Loucy (cell line): ENCODE measurements around the gene EVX1.

Source experiments
- H2AFZ ChIP-seq: fragments of 200-600 bp; sonication (generic); 2 replicates; pipeline ENCODE4 v1.6.0; 2016; ENCODE audit warnings: antibody characterized with exemption, mild to moderate bottlenecking, low read length, moderate library complexity
- H3F3A ChIP-seq: fragments of 200-600 bp; 2 replicates; pipeline ENCODE4 v1.6.0; 2016; ENCODE audit warnings: antibody characterized with exemption, low read depth, mild to moderate bottlenecking
- H3K27me3 ChIP-seq: fragments of 200-600 bp; sonication (generic); 2 replicates; pipeline ENCODE4 v1.6.1; 2014; ENCODE audit warnings: low read length, mild to moderate bottlenecking; ENCODE audit not compliant: insufficient read depth, poor library complexity, severe bottlenecking
- H3K36me3 ChIP-seq: fragments of 200-600 bp; sonication (generic); 2 replicates; pipeline ENCODE4 v1.6.1; 2016; ENCODE audit warnings: low read length; ENCODE audit not compliant: insufficient read depth
- H3K4me1 ChIP-seq: fragments of 200-600 bp; sonication (generic); 2 replicates; pipeline ENCODE4 v1.5.1; 2014; ENCODE audit warnings: low read length, mild to moderate bottlenecking; ENCODE audit not compliant: insufficient read depth, poor library complexity, severe bottlenecking
- H3K4me2 ChIP-seq: fragments of 200-600 bp; sonication (generic); 2 replicates; pipeline ENCODE4 v1.6.0; 2014; ENCODE audit warnings: antibody characterized with exemption, low read length, low read depth, mild to moderate bottlenecking; ENCODE audit not compliant: poor library complexity, severe bottlenecking
- H3K4me3 ChIP-seq: fragments of 200-600 bp; sonication (generic); 2 replicates; pipeline ENCODE4 v1.5.1; 2014; ENCODE audit warnings: low read length, mild to moderate bottlenecking, mixed read lengths; ENCODE audit not compliant: poor library complexity, severe bottlenecking
- H3K79me2 ChIP-seq: fragments of 200-600 bp; sonication (generic); 2 replicates; pipeline ENCODE4 v1.6.1; 2014; ENCODE audit warnings: low read length; ENCODE audit not compliant: insufficient read depth
- H3K9ac ChIP-seq: fragments of 200-600 bp; sonication (generic); 2 replicates; pipeline ENCODE4 v1.6.0; 2014; ENCODE audit warnings: mild to moderate bottlenecking, low read depth, low read length, moderate library complexity; ENCODE audit not compliant: poor library complexity, severe bottlenecking
- H3K9me2 ChIP-seq: fragments of 200-600 bp; sonication (generic); replicated peaks from 2 replicates; pipeline ENCODE4 v1.6.1; 2016; ENCODE audit warnings: low read depth, low read length, mixed read lengths
- H3K9me3 ChIP-seq: fragments of 200-600 bp; sonication (generic); 2 replicates; pipeline ENCODE4 v1.6.1; 2014; ENCODE audit warnings: mild to moderate bottlenecking, antibody characterized with exemption, low read length, low read depth; ENCODE audit not compliant: insufficient read depth
- H4K20me1 ChIP-seq: fragments of 200-600 bp; sonication (generic); 2 replicates; pipeline ENCODE4 v1.6.0; 2014; ENCODE audit warnings: antibody characterized with exemption, low read length, mild to moderate bottlenecking; ENCODE audit not compliant: insufficient read depth, poor library complexity, severe bottlenecking
- EZH2phosphoT487 ChIP-seq: fragments of 200-600 bp; IDR thresholded peaks from 2 replicates; pipeline ENCODE4 v1.6.1; 2018; ENCODE audit warnings: antibody characterized with exemption, mild to moderate bottlenecking, moderate library complexity, borderline replicate concordance
- TF ChIP-seq, protein P1 (sequence below): fragments of 200-600 bp; sonication (generic); conservative IDR thresholded peaks from 2 replicates; pipeline ENCODE4 v1.5.1; 2014; ENCODE audit warnings: mild to moderate bottlenecking, antibody characterized with exemption, low read length

The EVX1 gene

DNA sequence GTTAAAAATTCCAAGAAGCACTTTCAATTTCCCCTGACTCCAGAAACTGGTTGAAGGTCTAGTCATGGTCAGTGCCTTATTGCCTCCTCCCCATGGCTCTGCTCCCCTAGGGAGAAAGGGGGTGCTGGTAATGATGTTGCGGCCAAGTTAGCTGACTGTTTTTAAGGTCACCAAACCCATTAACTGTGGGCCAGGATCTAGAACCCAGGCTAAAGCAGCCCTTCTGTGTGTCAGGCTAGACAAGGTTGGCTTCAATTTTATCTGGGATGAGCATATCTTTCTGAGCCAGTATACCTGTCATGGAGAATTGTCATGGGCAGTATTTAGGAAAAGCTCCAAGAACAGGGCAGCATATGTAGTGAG lies 31.5 kb upstream of the EVX1 start:
- Histone ChIP-seq H3K9ac (no peak overlapping the region), H3K4me2 (no peak overlapping the region), H3K79me2 (no peaks in the 10 kb centered on the region), H3K36me3 (no peaks in the 10 kb centered on the region), H3K9me2 (no peaks in the 10 kb centered on the region), H3K4me3 (no peak overlapping the region), H2AFZ (no peak overlapping the region), H3F3A (no peaks in the 10 kb centered on the region), H3K9me3 (no peaks in the 10 kb centered on the region), H3K4me1 (no peaks in the 10 kb centered on the region), H4K20me1 (no peaks in the 10 kb centered on the region), H3K27me3 (no peaks in the 10 kb centered on the region)
- no peak for TF ChIP-seq EZH2phosphoT487
- TF ChIP-seq, protein P1, sequence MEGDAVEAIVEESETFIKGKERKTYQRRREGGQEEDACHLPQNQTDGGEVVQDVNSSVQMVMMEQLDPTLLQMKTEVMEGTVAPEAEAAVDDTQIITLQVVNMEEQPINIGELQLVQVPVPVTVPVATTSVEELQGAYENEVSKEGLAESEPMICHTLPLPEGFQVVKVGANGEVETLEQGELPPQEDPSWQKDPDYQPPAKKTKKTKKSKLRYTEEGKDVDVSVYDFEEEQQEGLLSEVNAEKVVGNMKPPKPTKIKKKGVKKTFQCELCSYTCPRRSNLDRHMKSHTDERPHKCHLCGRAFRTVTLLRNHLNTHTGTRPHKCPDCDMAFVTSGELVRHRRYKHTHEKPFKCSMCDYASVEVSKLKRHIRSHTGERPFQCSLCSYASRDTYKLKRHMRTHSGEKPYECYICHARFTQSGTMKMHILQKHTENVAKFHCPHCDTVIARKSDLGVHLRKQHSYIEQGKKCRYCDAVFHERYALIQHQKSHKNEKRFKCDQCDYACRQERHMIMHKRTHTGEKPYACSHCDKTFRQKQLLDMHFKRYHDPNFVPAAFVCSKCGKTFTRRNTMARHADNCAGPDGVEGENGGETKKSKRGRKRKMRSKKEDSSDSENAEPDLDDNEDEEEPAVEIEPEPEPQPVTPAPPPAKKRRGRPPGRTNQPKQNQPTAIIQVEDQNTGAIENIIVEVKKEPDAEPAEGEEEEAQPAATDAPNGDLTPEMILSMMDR, result no peak

DNA sequence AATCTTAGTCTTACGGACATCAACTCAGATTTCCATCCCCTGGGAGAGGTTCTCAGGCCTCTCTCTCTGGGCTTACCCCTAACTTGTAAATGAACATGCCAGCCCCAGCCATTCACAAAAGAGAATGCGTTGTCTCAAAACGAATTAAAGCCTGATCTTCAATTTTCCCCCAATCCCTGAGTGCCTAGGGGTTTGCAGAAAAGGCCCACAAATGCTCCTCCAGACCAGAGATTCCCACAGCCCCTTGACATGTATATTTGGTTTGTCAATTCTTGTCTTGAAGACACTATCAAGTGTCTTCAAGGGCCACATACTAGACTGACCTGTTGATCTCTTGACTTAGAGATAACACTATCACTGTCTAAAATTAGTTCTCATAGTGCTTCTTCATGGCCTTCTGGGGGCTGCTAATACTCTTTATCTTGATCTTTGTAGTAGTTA lies 30.8 kb upstream of the EVX1 start:
- Histone ChIP-seq H2AFZ (no peak overlapping the region), H3K4me3 (no peak overlapping the region), H3K4me1 (no peaks in the 10 kb centered on the region), H3K9me2 (no peaks in the 10 kb centered on the region), H3F3A (no peaks in the 10 kb centered on the region), H3K27me3 (no peaks in the 10 kb centered on the region), H3K36me3 (no peaks in the 10 kb centered on the region), H3K9ac (no peak overlapping the region), H3K79me2 (no peaks in the 10 kb centered on the region), H4K20me1 (no peaks in the 10 kb centered on the region), H3K9me3 (no peaks in the 10 kb centered on the region), H3K4me2 (no peak overlapping the region)
- TF ChIP-seq EZH2phosphoT487, result no peak
- TF ChIP-seq, protein P1, result no peak

DNA sequence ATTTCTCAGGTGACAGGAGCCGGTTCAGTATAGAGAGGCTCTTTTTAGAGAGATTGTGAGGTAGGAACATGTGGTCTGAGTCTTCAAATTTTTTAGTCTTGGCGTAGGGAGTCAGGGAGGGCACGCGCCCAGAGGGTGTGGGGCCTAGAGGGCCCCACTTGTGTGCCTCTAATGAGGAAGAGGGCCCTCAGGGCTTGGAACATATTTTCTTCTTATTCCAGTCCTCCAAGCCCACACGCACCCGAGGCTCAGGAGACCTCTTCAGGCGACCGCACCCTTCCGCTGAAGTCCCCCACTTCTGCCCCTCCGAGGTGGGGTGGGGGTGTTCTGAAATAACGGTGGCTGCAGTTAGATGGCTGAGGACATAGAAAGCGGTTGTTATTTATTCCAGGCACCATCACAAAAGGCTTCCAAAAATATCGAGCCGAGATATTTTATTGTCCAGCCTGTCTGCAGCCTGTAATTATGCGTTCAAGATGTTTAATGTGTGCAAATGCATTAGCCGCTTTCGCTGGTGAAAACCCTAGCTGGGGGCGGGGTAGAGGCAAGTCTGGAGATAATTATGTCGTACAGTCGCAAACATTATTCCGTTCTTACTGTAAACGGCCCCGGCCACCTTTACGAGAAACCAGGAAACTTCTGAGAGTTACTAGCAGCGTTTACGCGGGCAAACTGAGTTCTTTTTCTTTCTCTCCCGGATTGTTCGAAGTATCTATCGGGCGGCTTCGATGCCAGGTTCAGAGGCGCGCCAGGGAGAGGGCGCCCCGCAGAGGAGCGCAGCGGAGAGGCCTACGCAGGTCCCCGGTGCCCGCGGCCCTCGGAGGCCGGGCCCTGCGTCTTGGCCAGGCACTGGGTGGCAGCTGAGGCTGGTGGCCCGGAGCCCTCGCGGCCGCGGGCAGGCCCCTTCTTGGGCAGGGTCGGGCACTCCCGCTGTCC lies 29.8 kb upstream of the EVX1 start:
- Histone ChIP-seq H3F3A (no peaks in the 10 kb centered on the region), H3K27me3 (no peaks in the 10 kb centered on the region), H3K9me3 (no peaks in the 10 kb centered on the region), H3K4me2 (no peak overlapping the region), H4K20me1 (no peaks in the 10 kb centered on the region), H3K9me2 (no peaks in the 10 kb centered on the region), H3K79me2 (no peaks in the 10 kb centered on the region), H3K9ac (no peak overlapping the region), H2AFZ (no peak overlapping the region), H3K4me1 (no peaks in the 10 kb centered on the region), H3K4me3 (no peak overlapping the region), H3K36me3 (no peaks in the 10 kb centered on the region)
- TF ChIP-seq, protein P1, result no peak
- TF ChIP-seq EZH2phosphoT487, result no peak
